HepG2 (cell line): ENCODE results near the gene TBCE. TPM values are rescaled to one million over a fixed set of nuclear protein-coding genes. Genes with fewer than 3 reads are reported as not detected.
A peak's percentile ranks its signal among the peaks of the same experiment; 100 is the strongest.

Source experiments
- EP300 ChIP-seq, 3 experiments: sonication (generic) in 1 of 3; formaldehyde crosslinking in 1 of 3; IDR thresholded peaks; 2 replicates each; pipeline versions ENCODE4 v1.5.1 to v1.6.1; 2011 to 2020; ENCODE audit warnings: low read depth in 2 of 3, low read length in 2 of 3, borderline replicate concordance in 1 of 3, improper control_type of control experiment in 1 of 3, mild to moderate bottlenecking in 1 of 3, missing genetic modification reagents in 1 of 3, moderate library complexity in 1 of 3
- ERF ChIP-seq: IDR thresholded peaks from 2 replicates; pipeline ENCODE4 v1.6.1; 2018; ENCODE audit warnings: missing biosample characterization, missing genetic modification reagents
- FOXA3 ChIP-seq: IDR thresholded peaks from 2 replicates; pipeline ENCODE4 v1.6.1; 2016; ENCODE audit warnings: missing genetic modification reagents, missing compliant biosample characterization
- FOXP4 ChIP-seq: sonication (generic); formaldehyde crosslinking; IDR thresholded peaks from 2 replicates; pipeline ENCODE4 v1.4.0; 2020; ENCODE audit warnings: missing genetic modification reagents
- HNRNPLL ChIP-seq: fragments of 200-400 bp; formaldehyde crosslinking; IDR thresholded peaks from 2 replicates; pipeline ENCODE4 v1.6.1; 2017; ENCODE audit warnings: mild to moderate bottlenecking, low read depth, low read length; ENCODE audit not compliant: poor library complexity, severe bottlenecking
- SMARCC2 ChIP-seq: fragments of 450-650 bp; IDR thresholded peaks from 2 replicates; pipeline ENCODE4 v1.6.1; 2017; ENCODE audit warnings: antibody characterized with exemption, mild to moderate bottlenecking
- SOX5 ChIP-seq: IDR thresholded peaks from 2 replicates; pipeline ENCODE4 v1.6.1; 2016; ENCODE audit warnings: borderline replicate concordance
- SOX6 ChIP-seq, 2 experiments: fragments of 450-650 bp in 1 of 2; sonication (generic) in 1 of 2; formaldehyde crosslinking in 1 of 2; IDR thresholded peaks; 2 replicates each; pipeline versions ENCODE4 v1.4.0 to v1.6.1; 2017 to 2020; ENCODE audit warnings: antibody characterized with exemption in 1 of 2, mild to moderate bottlenecking in 1 of 2, missing genetic modification reagents in 1 of 2
- TCF7L2 ChIP-seq: IDR thresholded peaks from 2 replicates; pipeline ENCODE4 v1.6.1; 2011; ENCODE audit warnings: mild to moderate bottlenecking, low read depth, low read length, moderate library complexity
- ZBTB43 ChIP-seq: sonication (generic); formaldehyde crosslinking; conservative IDR thresholded peaks from 2 replicates; pipeline ENCODE4 v1.4.0; 2020; ENCODE audit warnings: missing genetic modification reagents
- ZGPAT ChIP-seq: IDR thresholded peaks from 2 replicates; pipeline ENCODE4 v1.6.1; 2016; ENCODE audit warnings: mild to moderate bottlenecking
- ZNF20 ChIP-seq: sonication (generic); formaldehyde crosslinking; IDR thresholded peaks from 2 replicates; pipeline ENCODE4 v1.4.0; 2020; ENCODE audit warnings: mild to moderate bottlenecking, moderate library complexity, missing genetic modification reagents
- ZNF234 ChIP-seq: sonication (generic); formaldehyde crosslinking; conservative IDR thresholded peaks from 2 replicates; pipeline ENCODE4 v1.5.1; 2020; ENCODE audit warnings: mild to moderate bottlenecking, missing genetic modification reagents
- ZNF34 ChIP-seq: sonication (generic); formaldehyde crosslinking; IDR thresholded peaks from 2 replicates; pipeline ENCODE4 v1.4.0; 2020; ENCODE audit warnings: mild to moderate bottlenecking, missing genetic modification reagents, borderline replicate concordance
- ZNF501 ChIP-seq: sonication (generic); formaldehyde crosslinking; IDR thresholded peaks from 2 replicates; pipeline ENCODE4 v1.5.1; 2020; ENCODE audit warnings: mild to moderate bottlenecking, moderate library complexity, missing genetic modification reagents
- ZSCAN9 ChIP-seq: IDR thresholded peaks from 2 replicates; pipeline ENCODE4 v1.6.1; 2016; ENCODE audit warnings: borderline replicate concordance
- polyA plus RNA-seq, 8 experiments: library from polyadenylated mRNA; depleted of rRNA in 3 of 8; stranded (reverse) in 7 of 8; unstranded in 1 of 8; fragments of >200 nt; fragmentation: Illumina TruSeq in 4 of 8; extraction: Trizol in 4 of 8; gene quantifications; 2 replicates each; pipeline versions ENCODE4 v1.2.1 to v1.2.3, GENCODE V29; 2011 to 2016; ENCODE audit warnings: low read depth in 4 of 8, missing spikeins in 1 of 8, mixed read lengths in 1 of 8; ENCODE audit not compliant: insufficient read depth in 1 of 8
- total RNA-seq, 5 experiments: library from RNA; depleted of rRNA; stranded (reverse); fragments of >200 nt; fragmentation: Illumina TruSeq; extraction: Trizol; gene quantifications; 2 replicates each; pipeline ENCODE4 v1.2.3, GENCODE V29; 2016; ENCODE audit warnings: low read depth in 1 of 5
- TF ChIP-seq, protein P1 (sequence below): sonication (generic); formaldehyde crosslinking; IDR thresholded peaks from 2 replicates; pipeline ENCODE4 v1.8.1; 2023; ENCODE audit warnings: mild to moderate bottlenecking, moderate library complexity, missing genetic modification reagents
- TF ChIP-seq, protein P2 (sequence below): IDR thresholded peaks from 2 replicates; pipeline ENCODE4 v1.6.1; 2012; ENCODE audit warnings: low read depth, low read length, improper control_type of control experiment

The TBCE gene
- total and polyA plus RNA-seq, 2 of the 13 experiments (the other 11 are each of a cell fraction or from before 2014, with no cell fraction given): 25.6 to 31.1 TPM

DNA sequence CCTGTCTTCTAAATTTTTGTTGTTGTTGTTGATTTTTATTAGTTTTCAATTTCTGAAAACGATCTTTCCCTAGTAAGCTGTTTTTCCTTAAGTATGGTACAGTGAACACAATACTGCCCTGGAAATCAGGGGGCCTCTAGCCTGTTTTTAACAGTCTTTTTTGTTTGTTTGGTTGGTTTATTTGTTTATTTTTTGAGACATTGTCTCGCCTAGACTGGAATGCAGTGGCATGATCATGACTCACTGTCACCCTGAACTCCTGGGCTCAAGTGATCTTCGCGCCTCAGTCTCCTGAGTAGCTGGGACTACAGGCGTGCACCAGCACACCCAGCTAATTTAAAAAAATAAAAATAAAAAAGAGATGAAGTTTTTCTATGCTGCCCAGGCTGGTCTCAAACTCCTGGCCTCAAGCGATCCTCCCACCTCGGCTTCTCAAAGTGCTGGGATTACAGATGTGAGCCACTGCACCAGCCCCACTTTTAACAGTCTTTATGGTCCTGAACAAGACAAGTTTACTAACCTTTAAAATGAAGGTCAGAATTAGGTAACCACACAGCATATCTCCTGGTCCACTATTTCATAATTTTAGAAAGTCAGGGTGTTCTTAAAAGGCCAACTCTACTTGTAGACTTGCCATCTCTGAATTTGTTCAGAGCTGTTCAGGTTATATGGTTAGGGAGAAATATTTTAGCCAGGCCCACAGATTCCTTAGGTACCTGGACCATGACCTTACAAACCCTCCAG lies 35.4 kb downstream of the TBCE start (continued):
- TF ChIP-seq, protein P1, sequence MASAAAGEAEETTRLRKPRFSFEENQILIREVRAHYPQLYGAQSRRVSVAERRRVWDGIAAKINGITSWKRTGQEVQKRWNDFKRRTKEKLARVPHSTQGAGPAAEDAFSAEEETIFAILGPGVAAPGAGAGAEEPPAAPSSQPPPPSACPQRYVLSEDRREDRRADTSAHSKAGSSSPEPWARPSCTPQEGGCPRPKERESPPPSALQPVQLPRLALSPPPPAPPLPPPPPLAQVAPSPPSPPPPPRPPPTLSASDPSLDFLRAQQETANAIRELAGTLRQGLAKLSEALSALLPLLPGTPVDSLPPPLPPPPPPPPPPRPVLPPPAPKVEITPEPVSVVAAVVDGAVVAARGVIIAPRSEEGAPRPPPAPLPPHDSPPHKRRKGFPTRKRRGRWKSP (CRISPR knock-in tag): peak; percentile 38; the same call in 1 of the 2 replicates
- TF ChIP-seq ERF (CRISPR knock-in tag) (peak; percentile 55; the same call in 1 of the 2 replicates), ZGPAT (CRISPR knock-in tag) (peak; percentile 49; the same call in 1 of the 2 replicates), ZSCAN9 (CRISPR knock-in tag) (peak; percentile 60; the same call in 1 of the 2 replicates), ZNF234 (CRISPR knock-in tag) (no peak), ZBTB43 (CRISPR knock-in tag) (no peak), ZNF20 (CRISPR knock-in tag) (no peak), TCF7L2 (no peak), ZNF501 (CRISPR knock-in tag) (peak; percentile 8; the same call in 1 of the 2 replicates), EP300 (IDR thresholded peaks at IDR 0.05; ENCODE audit: low read depth in 2 of 2, low read length in 2 of 2) (peak in 1 of 2 experiments; percentile 56; a peak in 1 of 4 replicates), EP300 (CRISPR knock-in tag; IDR thresholded peaks at IDR 0.05; ENCODE audit: borderline replicate concordance) (no peak), SOX6 (IDR thresholded peaks at IDR 0.05) (no peak), SOX6 (CRISPR knock-in tag; IDR thresholded peaks at IDR 0.05) (peak; percentile 92), SOX5 (peak; percentile 90), HNRNPLL (no peak), FOXA3 (CRISPR knock-in tag) (peak; percentile 53), SMARCC2 (no peak), FOXP4 (peak; percentile 84), ZNF34 (CRISPR knock-in tag) (no peak)
- TF ChIP-seq, protein P2, sequence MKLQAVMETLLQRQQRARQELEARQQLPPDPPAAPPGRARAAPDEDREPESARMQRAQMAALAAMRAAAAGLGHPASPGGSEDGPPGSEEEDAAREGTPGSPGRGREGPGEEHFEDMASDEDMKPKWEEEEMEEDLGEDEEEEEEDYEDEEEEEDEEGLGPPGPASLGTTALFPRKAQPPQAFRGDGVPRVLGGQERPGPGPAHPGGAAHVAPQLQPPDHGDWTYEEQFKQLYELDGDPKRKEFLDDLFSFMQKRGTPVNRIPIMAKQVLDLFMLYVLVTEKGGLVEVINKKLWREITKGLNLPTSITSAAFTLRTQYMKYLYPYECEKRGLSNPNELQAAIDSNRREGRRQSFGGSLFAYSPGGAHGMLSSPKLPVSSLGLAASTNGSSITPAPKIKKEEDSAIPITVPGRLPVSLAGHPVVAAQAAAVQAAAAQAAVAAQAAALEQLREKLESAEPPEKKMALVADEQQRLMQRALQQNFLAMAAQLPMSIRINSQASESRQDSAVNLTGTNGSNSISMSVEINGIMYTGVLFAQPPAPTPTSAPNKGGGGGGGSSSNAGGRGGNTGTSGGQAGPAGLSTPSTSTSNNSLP: 0 out of 2 replicates have a peak, but pooled peaks have one; percentile 28
